K562 (cell line): ENCODE data around the gene GALNS. TPM values are rescaled to one million over a fixed set of nuclear protein-coding genes. Genes with fewer than 3 reads are reported as not detected.

ENCODE experiments used
- CTBP1 ChIP-seq: fragments of 450-650 bp; IDR thresholded peaks from 2 replicates; pipeline ENCODE4 v1.6.1; 2016; ENCODE audit warnings: borderline replicate concordance
- HNRNPL ChIP-seq: fragments of 200-400 bp; formaldehyde crosslinking; IDR thresholded peaks from 2 replicates; pipeline ENCODE4 v1.6.1; 2017; ENCODE audit warnings: low read depth, mild to moderate bottlenecking, low read length
- HNRNPUL1 ChIP-seq: fragments of 200-400 bp; formaldehyde crosslinking; IDR thresholded peaks from 2 replicates; pipeline ENCODE4 v1.6.1; 2017; ENCODE audit warnings: low read length
- KDM1A ChIP-seq, 2 experiments: fragments of 450-650 bp; IDR thresholded peaks; 2 replicates each; pipeline ENCODE4 v1.6.1; 2016; ENCODE audit warnings: mild to moderate bottlenecking in 2 of 2
- MAZ ChIP-seq, 2 experiments: fragments of 450-650 bp in 1 of 2; sonication (generic) in 1 of 2; formaldehyde crosslinking; IDR thresholded peaks in 1 of 2; conservative IDR thresholded peaks in 1 of 2; 2 replicates each; pipeline versions ENCODE4 v1.4.0 to v1.5.0; 2020; ENCODE audit warnings: mild to moderate bottlenecking in 1 of 2, missing genetic modification reagents in 1 of 2
- POLR2G ChIP-seq: fragments of 200-400 bp; formaldehyde crosslinking; IDR thresholded peaks from 2 replicates; pipeline ENCODE4 v1.6.1; 2017; ENCODE audit warnings: low read depth, mild to moderate bottlenecking, antibody characterized with exemption, low read length, moderate library complexity
- RAD21 ChIP-seq, 2 experiments: fragments of 250-450 bp in 1 of 2; fragments of 450-650 bp in 1 of 2; sonication (Bioruptor Pico) in 1 of 2; formaldehyde crosslinking in 1 of 2; IDR thresholded peaks in 1 of 2; conservative IDR thresholded peaks in 1 of 2; 2 replicates each; pipeline versions ENCODE4 v1.4.0 to v1.8.0; 2020 to 2022; ENCODE audit warnings: mild to moderate bottlenecking in 2 of 2, moderate library complexity in 1 of 2
- RB1 ChIP-seq: fragments of 450-650 bp; IDR thresholded peaks from 2 replicates; pipeline ENCODE4 v1.6.1; 2017; ENCODE audit warnings: low read depth, mild to moderate bottlenecking
- SMC3 ChIP-seq: conservative IDR thresholded peaks from 2 replicates; pipeline ENCODE4 v1.6.1; 2011; ENCODE audit warnings: low read depth, low read length, improper control_type of control experiment; ENCODE audit not compliant: insufficient read depth
- TAF7 ChIP-seq: fragments of 450-650 bp; IDR thresholded peaks from 2 replicates; pipeline ENCODE4 v1.6.1; 2016; ENCODE audit warnings: missing genetic modification characterization, missing compliant biosample characterization
- TAL1 ChIP-seq: fragments of 450-650 bp; IDR thresholded peaks from 2 replicates; pipeline ENCODE4 v1.6.1; 2016; ENCODE audit warnings: mild to moderate bottlenecking
- TOE1 ChIP-seq, 2 experiments: fragments of 450-650 bp in 1 of 2; sonication (generic) in 1 of 2; formaldehyde crosslinking in 1 of 2; IDR thresholded peaks; 2 replicates each; pipeline versions ENCODE4 v1.7.1 to v1.8.0; 2016 to 2022; ENCODE audit warnings: borderline replicate concordance in 2 of 2, mild to moderate bottlenecking in 2 of 2, antibody characterized with exemption in 1 of 2, inconsistent platforms in 1 of 2, low read depth in 1 of 2, missing genetic modification reagents in 1 of 2, moderate library complexity in 1 of 2
- TRIM25 ChIP-seq: fragments of 450-650 bp; IDR thresholded peaks from 2 replicates; pipeline ENCODE4 v1.7.0; 2016; ENCODE audit warnings: borderline replicate concordance
- XRCC3 ChIP-seq: fragments of 450-650 bp; IDR thresholded peaks from 2 replicates; pipeline ENCODE4 v1.6.1; 2017; ENCODE audit warnings: mild to moderate bottlenecking, moderate library complexity
- ZNF253 ChIP-seq: fragments of 250-450 bp; sonication (Bioruptor Pico); conservative IDR thresholded peaks from 2 replicates; pipeline ENCODE4 v1.6.1; 2021; ENCODE audit warnings: mild to moderate bottlenecking
- ZNF282 ChIP-seq: sonication (generic); formaldehyde crosslinking; IDR thresholded peaks from 2 replicates; pipeline ENCODE4 v1.8.1; 2023; ENCODE audit warnings: missing genetic modification reagents
- ZNF699 ChIP-seq: fragments of 250-450 bp; sonication (Bioruptor Pico); IDR thresholded peaks from 2 replicates; pipeline ENCODE4 v1.8.0; 2021; ENCODE audit warnings: mild to moderate bottlenecking, moderate library complexity; ENCODE audit not compliant: insufficient replicate concordance
- ZNF79 ChIP-seq: fragments of 250-450 bp; sonication (Bioruptor Pico); IDR thresholded peaks from 2 replicates; pipeline ENCODE4 v1.4.0; 2020; ENCODE audit warnings: low read depth, mild to moderate bottlenecking, moderate library complexity
- polyA plus RNA-seq, 8 experiments: library from polyadenylated mRNA; depleted of rRNA in 4 of 8; stranded (reverse) in 5 of 8; unstranded in 3 of 8; fragments of >200 nt; fragmentation: Nextera tagmentation in 2 of 8; fragmentation: Illumina TruSeq in 1 of 8; extraction: Ambion mirVana in 2 of 8; extraction: Trizol in 1 of 8; gene quantifications; 2 replicates each; pipeline versions ENCODE4 v1.2.1 to v1.2.3, GENCODE V29; 2011 to 2014; ENCODE audit warnings: inconsistent platforms in 1 of 8, missing spikeins in 1 of 8
- total RNA-seq, 7 experiments: library from RNA; depleted of rRNA in 6 of 7; stranded (reverse); fragments of >200 nt in 6 of 7; fragmentation: Illumina TruSeq in 2 of 7; extraction: Trizol in 2 of 7; gene quantifications; 2 replicates each; pipeline versions ENCODE4 v1.2.1 to v1.2.3, GENCODE V29; 2011 to 2021; ENCODE audit warnings: low replicate concordance in 1 of 7
- TF ChIP-seq, protein P1 (sequence below), 3 experiments: IDR thresholded peaks in 2 of 3; conservative IDR thresholded peaks in 1 of 3; 2 replicates each; pipeline ENCODE4 v1.5.1; 2011 to 2012; ENCODE audit warnings: low read length in 3 of 3, mild to moderate bottlenecking in 3 of 3, control low read depth in 2 of 3, improper control_type of control experiment in 1 of 3, inconsistent platforms in 1 of 3, low read depth in 1 of 3, mixed read lengths in 1 of 3, moderate library complexity in 1 of 3; ENCODE audit not compliant: insufficient read depth in 2 of 3
- TF ChIP-seq, protein P2 (sequence below): sonication (generic); formaldehyde crosslinking; IDR thresholded peaks from 2 replicates; pipeline ENCODE4 v1.8.0; 2023; ENCODE audit warnings: mild to moderate bottlenecking, missing genetic modification reagents

The GALNS gene
- total and polyA plus RNA-seq, 9 of the 15 experiments (the other 6 are each of a cell fraction or from before 2014, with no cell fraction given) = 0.38 to 13.2 (median 4.3) TPM

GRCh38 chr16:88815901-88816589, 40.7 kb downstream of the GALNS start (continued):
- TF ChIP-seq SMC3 (peak; percentile 83; the same call in 1 of the 2 replicates), ZNF79 (CRISPR knock-in tag) (no peak), ZNF699 (CRISPR knock-in tag) (no peak), TAL1 (no peak), RB1 (peak; percentile 39; the same call in 1 of the 2 replicates), RAD21 (CRISPR knock-in tag; conservative IDR thresholded peaks at IDR 0.05 in 1 of 2, IDR thresholded peaks at IDR 0.05 in 1 of 2) (peak; percentile 58 to 84), POLR2G (peak; percentile 47; the same call in 1 of the 2 replicates), ZNF253 (CRISPR knock-in tag) (no peak), MAZ (CRISPR knock-in tag; conservative IDR thresholded peaks at IDR 0.05 in 1 of 2, IDR thresholded peaks at IDR 0.05 in 1 of 2) (peak in 1 of 2 experiments; percentile 30; a peak in 1 of 4 replicates), TOE1 (IDR thresholded peaks at IDR 0.05; ENCODE audit: borderline replicate concordance) (no peak), TOE1 (CRISPR knock-in tag; IDR thresholded peaks at IDR 0.05; ENCODE audit: borderline replicate concordance, low read depth) (0 out of 2 replicates have a peak, but pooled peaks have one; percentile 62), HNRNPUL1 (no peak), TAF7 (tag) (no peak), ZNF282 (CRISPR knock-in tag) (0 out of 2 replicates have a peak, but pooled peaks have one; percentile 11), KDM1A (IDR thresholded peaks at IDR 0.05) (no peak), TRIM25 (no peak), XRCC3 (no peak), HNRNPL (peak; percentile 71; the same call in 1 of the 2 replicates), CTBP1 (0 out of 2 replicates have a peak, but pooled peaks have one; percentile 31)
- TF ChIP-seq, protein P1, sequence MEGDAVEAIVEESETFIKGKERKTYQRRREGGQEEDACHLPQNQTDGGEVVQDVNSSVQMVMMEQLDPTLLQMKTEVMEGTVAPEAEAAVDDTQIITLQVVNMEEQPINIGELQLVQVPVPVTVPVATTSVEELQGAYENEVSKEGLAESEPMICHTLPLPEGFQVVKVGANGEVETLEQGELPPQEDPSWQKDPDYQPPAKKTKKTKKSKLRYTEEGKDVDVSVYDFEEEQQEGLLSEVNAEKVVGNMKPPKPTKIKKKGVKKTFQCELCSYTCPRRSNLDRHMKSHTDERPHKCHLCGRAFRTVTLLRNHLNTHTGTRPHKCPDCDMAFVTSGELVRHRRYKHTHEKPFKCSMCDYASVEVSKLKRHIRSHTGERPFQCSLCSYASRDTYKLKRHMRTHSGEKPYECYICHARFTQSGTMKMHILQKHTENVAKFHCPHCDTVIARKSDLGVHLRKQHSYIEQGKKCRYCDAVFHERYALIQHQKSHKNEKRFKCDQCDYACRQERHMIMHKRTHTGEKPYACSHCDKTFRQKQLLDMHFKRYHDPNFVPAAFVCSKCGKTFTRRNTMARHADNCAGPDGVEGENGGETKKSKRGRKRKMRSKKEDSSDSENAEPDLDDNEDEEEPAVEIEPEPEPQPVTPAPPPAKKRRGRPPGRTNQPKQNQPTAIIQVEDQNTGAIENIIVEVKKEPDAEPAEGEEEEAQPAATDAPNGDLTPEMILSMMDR (IDR thresholded peaks at IDR 0.05 in 2 of 3, conservative IDR thresholded peaks at IDR 0.05 in 1 of 3; ENCODE audit: insufficient read depth in 2 of 3, low read depth in 1 of 3, low read length in 3 of 3) = peak; percentile 71 to 76 (median 76)
- TF ChIP-seq, protein P2, sequence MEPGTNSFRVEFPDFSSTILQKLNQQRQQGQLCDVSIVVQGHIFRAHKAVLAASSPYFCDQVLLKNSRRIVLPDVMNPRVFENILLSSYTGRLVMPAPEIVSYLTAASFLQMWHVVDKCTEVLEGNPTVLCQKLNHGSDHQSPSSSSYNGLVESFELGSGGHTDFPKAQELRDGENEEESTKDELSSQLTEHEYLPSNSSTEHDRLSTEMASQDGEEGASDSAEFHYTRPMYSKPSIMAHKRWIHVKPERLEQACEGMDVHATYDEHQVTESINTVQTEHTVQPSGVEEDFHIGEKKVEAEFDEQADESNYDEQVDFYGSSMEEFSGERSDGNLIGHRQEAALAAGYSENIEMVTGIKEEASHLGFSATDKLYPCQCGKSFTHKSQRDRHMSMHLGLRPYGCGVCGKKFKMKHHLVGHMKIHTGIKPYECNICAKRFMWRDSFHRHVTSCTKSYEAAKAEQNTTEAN (CRISPR knock-in tag) = no peak
